Activated CD4-positive, alpha-beta T cell treated with anti-CD3 and anti-CD28 coated beads, Interleukin-2, amount 50 U/mL, for 24 hours (primary cell): ENCODE measurements around the gene APOL3.
"Not testable (repeated sequence)": the region's sequence is repeated elsewhere in the genome, so short reads cannot be mapped to it uniquely, and the experiment has no call there.

Experiments used
- DNase-seq, 2 donors: peaks; one replicate each; pipeline ENCODE4 v3.0.0-alpha.2; 2020; ENCODE audit warnings: low read depth in 1 of 2, low spot score in 1 of 2

The APOL3 gene

DNA sequence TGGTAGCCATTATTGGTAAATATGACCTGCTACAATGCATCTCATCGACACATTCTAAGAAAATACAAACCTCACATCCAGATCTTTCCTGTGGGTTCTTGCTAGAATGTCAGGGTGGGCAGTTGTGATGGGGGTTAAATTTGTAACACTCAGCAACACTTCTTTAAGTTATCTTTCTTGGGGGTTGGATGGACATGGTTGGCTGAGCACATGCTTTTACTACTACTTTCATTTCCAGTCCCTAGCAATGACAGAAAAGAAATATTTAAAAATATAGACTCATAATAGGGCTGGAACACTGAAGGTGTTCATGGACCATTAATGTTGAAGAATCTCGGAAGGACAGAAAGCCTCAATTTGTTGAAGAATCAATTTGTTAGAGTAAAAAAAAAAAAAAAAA lies 57.6 kb downstream of the APOL3 start:
- no peak for DNase-seq

DNA sequence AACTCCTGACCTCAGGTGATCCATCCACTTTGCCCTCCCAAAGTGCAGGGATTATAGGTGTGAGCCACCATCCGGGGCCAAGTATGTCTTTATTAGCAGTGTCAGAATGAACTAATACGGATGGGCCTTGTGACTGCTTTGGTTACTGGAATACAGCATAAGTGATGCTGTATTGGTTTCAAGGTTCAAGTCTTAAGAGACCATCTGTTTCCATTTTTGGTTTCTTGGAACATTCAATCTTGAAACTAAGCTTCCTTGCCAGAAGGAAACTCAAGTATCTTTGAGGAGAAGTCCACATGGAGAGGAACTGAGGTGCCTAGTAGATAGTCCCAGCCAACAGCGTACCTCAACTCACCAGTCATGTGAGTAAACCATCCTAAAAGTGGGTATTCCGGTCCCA lies 58.8 kb downstream of the APOL3 start:
- no peak for DNase-seq

DNA sequence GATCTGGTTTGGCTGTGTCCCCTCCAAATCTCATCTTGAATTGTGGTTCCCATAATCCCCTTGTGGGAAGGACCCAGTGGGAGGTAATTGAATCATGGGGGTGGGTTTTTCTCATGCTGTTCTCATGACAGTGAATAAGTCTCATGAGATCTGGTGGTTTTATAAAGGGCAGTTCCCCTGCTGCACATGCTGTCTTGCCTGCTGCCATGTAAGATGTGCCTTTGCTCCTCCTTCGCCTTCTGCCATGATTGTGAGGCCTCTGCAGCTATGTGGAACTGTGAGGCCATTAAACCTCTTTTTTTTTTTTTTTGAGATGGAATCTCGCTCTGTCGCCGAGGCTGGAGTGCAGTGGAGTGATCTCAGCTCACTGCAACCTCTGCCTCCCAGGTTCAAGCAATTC lies 59.6 kb downstream of the APOL3 start:
- not testable (repeated sequence) for DNase-seq

DNA sequence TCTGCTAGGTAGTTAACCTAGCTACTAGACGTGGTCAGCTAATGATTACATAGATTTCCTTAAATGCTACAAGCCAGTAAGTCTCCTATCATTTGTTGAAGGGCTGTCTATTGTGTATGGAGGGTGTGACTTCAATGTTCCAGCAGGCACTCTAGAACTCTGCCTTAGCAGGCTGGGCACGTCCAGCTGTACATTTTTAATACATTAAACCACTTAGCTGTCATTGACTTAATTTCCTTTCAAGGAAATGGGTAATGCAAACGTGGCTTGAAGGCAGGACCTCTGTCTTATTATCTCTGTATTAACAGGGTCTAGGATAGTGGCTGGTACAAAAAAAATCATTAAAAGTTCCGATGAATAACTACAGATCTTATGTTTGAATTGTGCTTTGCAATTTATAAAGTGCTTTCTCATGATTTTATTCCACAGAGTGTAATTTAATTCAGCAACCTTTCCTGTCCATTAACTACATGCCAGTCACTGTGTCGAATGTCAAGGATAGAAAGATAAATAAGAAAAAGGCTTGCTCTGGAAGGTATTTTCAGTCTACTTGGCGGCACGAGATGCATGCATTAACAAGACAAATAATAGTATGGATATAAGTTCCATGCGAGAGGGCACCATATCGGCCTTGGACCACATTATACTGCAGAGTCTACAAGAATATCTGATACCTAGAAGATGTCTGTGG lies 60.3 kb downstream of the APOL3 start:
- no peak for DNase-seq

DNA sequence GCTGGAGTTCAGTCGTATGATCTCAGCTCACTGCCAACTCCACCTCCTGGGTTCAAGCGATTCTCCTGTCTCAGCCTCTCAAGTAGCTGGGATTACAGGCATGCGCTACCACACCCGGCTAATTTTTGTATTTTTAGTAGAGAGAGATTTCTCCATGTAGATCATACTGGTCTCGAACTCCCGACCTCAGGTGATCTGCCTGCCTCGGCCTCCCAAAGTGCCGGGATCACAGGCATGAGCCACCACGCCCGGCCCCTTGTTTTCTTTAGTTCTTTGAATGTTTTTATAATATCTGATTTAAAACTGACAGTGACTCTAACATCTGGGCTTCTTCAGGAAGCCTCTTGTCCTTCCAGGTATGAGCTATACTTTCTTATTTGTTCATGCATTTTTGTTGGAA lies 61.0 kb downstream of the APOL3 start:
- DNase-seq, result not testable (repeated sequence)

DNA sequence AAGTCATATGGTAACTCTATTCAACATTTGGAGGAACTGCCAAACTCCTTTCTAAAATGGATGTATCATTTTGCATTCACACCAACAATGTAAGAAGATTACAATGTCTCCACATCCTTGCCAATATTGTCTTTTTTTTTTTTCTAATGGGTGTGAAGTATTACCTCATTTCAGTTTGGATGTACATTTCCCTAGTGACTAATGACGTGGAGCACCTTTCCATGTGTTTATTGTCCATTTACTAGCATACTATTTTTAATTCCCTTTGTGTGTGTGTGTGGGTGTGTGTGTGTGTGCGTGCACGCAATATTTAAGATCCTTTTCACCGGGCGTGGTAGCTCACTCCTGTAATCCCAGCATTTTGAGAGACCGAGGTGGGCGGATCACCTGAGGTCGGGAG lies 62.7 kb downstream of the APOL3 start:
- no peak for DNase-seq

DNA sequence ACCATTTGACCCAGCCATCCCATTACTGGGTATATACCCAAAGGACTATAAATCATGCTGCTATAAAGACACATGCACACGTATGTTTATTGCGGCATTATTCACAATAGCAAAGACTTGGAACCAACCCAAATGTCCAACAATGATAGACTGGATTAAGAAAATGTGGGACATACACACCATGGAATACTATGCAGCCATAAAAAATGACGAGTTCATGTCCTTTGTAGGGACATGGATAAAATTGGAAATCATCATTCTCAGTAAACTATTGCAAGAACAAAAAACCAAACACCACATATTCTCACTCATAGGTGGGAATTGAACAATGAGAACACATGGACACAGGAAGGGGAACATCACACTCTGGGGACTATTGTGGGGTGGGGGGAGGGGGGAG lies 69.8 kb downstream of the APOL3 start:
- DNase-seq, result not testable (repeated sequence)
